SK-N-MC (cell line): ENCODE measurements around the gene GRM8.

Experiments used
- EZH2 ChIP-seq: fragments of 200-600 bp; sonication (generic); IDR thresholded peaks from one replicate; pipeline ENCODE4 v1.6.1; 2017; ENCODE audit warnings: antibody characterized with exemption
- FOXP2 ChIP-seq: optimal IDR thresholded peaks from 2 replicates; pipeline ENCODE3; 2011; ENCODE audit warnings: mild to moderate bottlenecking, moderate library complexity; ENCODE audit not compliant: insufficient read depth; ENCODE audit errors: extremely low read length, control extremely low read depth
- POLR2AphosphoS5 ChIP-seq: IDR thresholded peaks from 2 replicates; pipeline ENCODE4 v1.6.1; 2012; ENCODE audit warnings: mild to moderate bottlenecking, low read depth, low read length, borderline replicate concordance

DNA sequence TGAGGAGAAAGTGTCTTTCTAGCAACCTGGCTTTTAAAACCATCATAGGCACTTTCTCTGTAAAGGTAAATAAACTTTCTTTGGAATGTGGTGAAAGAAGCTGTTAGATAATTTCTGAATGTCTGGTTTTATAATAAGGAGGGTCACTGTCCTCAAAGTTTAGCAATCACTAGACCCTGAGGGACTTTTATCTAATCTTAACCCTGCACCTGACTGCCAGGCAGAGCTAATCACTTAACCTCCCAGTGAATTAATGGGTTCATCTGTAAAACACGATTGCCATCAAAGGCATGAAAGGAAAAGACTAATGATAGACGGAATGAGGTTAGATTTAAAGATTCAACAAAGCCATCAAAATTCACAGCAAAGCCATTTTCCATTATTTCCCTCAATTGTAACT is 553.8 kb downstream of the GRM8 start:
- TF ChIP-seq EZH2, result no peak
- TF ChIP-seq POLR2AphosphoS5, result no peak
- no peak for TF ChIP-seq FOXP2
